NCI-H524 treated with DMSO at 0.1 percent for 48 hours (cell line): Measurements from ENCODE around the gene DPM1.
A peak's percentile ranks its signal among the peaks of the same experiment; 100 is the strongest.
"Not testable (repeated sequence)": the region's sequence is repeated elsewhere in the genome, so short reads cannot be mapped to it uniquely, and the experiment has no call there.

Experiments
- DNase-seq: peaks from one replicate; lab custom pipeline; 2025; lab: John Stamatoyannopoulos, UW

The DPM1 gene

DNA sequence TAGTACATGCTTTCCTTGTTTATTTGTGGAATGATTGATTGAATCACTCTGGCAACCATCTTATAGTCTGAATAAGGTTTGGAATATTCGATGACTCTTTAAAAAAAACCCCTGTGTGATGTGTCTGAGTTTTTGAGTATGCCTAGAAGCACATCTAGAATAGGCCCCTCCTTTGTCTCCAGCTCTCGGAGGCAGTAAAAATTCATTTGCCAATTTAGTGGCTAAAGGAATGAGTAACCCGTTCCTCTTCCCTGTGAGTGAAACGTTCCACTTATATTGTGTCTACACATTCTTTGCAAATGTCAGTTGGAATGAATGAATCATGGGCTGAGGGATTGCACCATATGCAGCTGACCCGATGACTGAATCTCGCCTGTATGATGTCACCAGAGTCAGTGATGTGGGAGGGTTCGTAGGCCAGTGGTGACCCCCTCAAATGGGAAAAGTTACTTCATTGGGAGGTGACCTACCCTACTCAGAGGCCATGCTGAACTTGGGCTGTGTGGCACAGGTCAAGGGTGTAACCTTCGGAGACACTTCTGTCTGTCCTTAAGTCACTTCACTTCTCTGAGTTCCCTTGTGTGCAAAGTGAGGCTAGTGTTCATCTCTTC lies 21.8 kb upstream of the DPM1 start:
- no peak for DNase-seq

- not testable (repeated sequence) for DNase-seq
Measured at GRCh38 chr20:50978533-50978932, 20.2 kb upstream of the DPM1 start.

- no peak for DNase-seq
Measured at GRCh38 chr20:50977066-50978021, 19.0 kb upstream of the DPM1 start.

DNA sequence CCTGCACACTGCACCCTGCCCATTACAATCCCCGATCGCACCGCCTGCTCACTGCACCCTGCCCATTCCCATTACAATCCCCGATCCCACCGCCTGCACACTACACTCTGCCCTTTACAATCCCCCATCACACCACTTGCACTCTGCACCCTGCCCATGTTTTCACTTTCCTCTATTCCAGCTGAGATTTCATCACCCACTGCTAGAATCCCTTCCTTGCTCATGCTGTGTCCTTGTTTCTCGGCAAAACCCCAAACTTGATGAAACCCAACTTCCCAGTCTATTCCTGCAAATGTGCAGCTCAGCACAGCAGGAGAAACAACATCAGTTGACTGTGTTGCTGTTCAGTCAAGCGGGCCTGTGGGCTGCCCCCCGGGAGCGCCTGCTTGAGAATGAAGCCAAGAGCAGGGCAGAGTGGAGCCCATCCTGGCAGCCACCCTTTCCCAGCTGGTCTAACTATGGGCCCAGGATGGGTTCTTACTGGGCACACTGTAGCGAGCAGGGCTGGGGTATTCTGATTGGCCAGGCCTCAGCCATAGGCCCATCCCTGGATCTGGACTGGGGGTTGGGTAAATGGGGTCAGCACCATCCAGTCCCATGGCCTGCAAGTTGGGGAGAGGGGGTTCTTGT lies 17.5 kb upstream of the DPM1 start:
- no peak for DNase-seq

DNA sequence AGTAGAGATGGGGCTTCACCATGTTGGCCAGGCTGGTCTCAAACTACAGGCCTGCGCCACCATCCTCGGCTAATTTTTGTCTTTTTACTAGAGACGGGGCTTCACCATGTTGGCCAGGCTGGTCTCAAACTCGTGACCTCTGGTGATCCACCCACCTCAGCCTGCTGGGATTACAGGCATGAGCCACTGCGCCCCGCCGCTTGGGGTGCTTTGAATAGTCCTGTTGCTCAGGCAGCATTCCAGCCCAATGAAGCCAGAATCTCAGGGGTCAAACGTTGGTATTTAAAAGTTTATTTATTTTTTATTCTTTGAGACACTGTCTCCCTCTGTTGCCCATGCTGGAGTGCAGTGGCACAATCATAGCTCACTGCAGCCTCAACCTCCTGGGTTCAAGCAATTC lies 11.6 kb upstream of the DPM1 start:
- no peak for DNase-seq

GRCh38 chr20:50969435-50969834 lies 11.1 kb upstream of the DPM1 start:
- DNase-seq, result no peak

DNA sequence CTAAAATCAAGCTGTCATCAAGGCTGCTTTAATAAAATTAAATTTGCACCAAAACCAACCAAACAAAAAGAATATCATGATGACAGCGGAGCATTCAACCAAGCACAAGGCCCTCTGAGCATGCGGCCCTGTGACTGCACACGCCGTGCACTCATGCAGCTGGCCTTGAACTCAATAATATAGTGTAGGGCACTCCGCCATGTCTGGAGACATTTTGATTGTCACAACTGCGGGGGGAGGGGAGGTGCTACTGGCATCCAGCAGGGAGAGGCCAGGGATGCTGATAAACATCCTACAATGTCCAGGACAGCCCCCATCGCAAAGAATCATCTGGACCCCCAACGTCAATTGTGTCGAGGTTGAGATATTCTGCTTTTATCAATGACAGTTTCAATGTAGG lies 10.0 kb upstream of the DPM1 start:
- no peak for DNase-seq

- peak; percentile 53 for DNase-seq
Measured at GRCh38 chr20:50967586-50967985, 9.3 kb upstream of the DPM1 start.

DNA sequence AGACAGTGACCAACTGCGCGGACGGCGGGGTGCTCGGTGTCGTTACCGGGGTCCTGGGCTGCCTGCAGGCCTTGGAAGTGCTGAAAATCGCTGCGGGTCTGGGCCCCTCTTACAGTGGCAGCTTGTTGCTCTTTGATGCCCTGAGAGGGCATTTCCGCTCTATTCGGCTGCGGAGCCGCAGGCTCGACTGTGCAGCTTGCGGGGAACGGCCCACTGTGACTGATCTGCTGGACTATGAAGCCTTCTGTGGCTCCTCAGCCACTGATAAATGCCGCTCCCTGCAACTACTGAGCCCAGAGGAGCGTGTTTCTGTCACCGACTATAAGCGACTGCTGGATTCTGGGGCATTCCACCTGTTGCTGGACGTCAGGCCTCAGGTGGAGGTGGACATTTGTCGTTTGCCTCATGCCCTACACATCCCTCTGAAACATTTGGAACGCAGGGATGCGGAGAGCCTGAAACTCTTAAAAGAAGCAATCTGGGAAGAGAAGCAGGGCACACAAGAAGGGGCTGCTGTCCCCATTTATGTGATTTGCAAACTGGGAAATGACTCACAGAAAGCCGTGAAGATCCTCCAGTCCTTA lies 1.3 kb upstream of the DPM1 start:
- DNase-seq, result no peak

DNA sequence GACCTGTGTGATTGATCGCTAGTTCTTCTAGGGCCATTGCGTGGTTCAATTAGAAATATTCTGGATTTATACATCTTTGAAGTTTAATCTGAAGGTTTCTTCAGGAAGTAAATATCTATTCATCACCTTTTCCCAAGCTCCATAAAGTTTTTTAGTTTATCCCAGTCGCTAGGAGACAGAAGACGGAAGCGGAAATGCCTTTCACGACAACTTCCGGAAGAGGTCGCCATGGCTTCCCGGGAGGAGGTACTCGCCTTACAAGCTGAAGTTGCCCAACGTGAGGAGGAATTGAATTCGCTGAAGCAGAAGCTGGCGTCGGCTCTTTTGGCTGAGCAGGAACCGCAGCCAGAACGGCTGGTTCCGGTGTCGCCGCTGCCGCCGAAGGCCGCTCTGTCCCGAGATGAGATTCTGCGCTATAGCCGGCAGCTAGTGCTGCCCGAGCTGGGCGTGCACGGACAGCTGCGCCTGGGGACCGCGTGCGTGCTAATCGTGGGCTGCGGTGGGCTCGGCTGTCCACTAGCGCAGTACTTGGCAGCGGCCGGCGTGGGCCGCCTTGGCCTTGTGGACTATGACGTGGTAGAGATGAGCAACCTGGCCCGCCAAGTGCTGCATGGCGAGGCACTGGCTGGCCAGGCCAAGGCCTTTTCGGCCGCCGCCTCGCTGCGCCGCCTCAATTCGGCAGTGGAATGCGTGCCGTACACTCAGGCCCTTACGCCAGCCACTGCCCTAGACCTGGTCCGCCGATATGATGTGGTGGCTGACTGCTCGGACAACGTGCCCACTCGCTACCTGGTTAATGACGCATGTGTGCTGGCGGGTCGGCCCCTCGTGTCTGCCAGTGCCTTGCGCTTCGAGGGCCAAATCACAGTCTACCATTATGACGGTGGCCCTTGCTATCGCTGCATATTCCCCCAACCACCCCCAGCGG lies 547 bp upstream of the DPM1 start, which contains the start of gene MOCS3:
TSS of gene MOCS3 (plus strand) at position 204 of the 928 bp plus-strand sequence. CDS start at position 229, 25 bp downstream.
- DNase-seq, result peak; percentile 82

DNA sequence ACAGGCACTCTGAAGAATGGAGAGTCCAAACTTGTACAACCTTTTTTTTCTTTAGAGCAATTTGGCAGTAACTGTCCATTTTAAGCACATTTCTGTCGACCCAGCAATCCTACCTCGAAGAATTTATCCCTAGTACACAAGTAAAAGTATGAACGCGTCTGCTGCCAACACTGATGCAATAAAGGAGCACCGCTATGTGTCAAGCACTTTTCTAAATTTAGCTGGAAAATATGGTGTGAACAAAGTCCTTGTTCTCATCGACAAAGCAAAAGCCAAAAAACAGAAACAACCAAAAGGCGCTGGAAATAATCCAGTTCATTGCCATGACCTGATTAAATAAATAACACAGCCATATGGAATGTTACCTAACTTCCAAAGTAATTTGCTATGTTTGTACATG lies 1.1 kb downstream of the DPM1 start:
- DNase-seq, result no peak

- no peak for DNase-seq
Measured at GRCh38 chr20:50953821-50954220, 4.5 kb downstream of the DPM1 start.

DNA sequence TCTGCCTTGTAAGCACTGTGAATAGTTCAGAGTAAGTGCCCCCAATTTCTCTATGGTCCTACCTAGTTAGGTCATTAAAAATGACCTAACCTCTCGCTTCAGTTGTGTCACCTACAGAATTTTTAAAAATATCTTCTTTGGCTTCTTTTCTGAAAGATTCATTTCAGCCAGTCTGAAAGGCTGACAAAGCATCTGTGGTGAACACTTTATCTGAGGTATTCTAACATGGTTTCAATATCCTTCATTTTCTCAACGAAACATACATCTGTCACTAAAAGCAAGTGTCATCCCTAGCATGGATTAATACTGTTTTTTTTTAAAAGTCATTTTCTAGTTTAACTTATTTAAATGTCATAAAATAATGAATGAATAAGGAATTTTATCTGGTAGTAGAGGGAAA lies 5.1 kb downstream of the DPM1 start:
- DNase-seq, result no peak

DNA sequence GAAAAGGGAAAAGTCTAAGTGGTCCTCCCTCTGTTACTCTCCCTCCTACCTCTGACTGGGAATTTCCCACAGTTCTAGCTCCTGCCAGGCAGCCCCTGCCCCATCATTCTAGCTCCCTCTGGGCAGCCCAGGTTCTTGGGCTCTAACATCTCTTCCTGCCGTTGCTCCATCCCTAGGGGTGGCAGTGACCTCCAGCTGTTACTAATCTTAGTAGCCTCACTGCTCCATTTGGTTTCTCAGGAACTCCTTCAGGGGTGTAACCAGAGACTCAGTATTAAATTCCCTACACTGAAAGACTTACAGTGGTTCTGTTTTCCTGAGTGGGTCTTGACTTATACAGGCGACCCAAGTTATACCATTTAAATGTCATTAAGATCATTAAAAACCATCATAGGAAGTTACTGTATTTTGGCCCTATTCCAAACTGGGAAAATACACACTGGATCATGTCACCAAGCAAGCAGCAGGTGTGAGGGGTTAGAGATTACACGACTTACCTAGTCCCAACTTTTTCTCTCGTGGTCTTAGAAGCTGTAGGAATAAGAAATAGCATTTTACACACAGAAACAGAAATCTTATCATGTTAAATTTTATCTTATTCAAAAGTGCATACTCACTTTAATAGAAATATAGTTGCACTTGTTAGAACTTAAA lies 10.1 kb downstream of the DPM1 start:
- no peak for DNase-seq

DNA sequence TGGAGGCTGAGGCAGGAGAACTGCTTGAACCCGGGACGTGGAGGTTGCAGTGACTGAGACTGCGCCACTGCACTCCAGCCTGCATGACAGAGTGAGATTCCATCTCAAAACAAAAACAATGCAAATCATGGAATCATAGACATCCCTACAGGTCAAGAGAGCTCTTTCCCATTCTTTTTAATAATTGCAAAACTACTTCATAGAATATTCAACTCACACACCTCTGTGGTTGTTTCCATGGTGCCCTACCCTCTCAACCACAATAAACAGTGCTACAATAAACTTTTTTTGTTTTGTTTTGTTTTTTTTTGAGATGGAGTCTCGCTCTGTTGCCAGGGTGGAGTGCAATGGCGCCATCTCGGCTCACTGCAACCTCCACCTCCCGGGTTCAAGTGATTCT lies 15.3 kb downstream of the DPM1 start:
- DNase-seq, result no peak

DNA sequence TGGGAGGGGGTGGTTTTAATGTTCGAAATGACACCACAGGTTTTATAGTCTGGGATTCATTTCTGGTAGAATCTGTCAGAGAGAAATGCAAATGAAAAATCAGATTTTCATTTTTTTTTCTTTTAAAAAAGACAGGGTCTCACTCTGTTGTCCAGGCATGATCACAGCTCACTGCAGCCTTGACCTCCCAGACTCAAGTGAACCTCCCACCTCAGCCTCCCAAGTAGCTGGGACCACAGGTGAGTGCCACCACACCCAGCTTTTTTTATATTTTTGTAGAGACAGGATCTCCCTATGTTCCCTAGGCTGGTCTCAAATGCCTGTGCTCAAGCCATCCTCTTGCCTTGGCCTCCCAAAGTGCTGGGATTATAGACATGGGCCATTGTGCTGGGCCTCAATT lies 24.7 kb downstream of the DPM1 start:
- no peak for DNase-seq

DNA sequence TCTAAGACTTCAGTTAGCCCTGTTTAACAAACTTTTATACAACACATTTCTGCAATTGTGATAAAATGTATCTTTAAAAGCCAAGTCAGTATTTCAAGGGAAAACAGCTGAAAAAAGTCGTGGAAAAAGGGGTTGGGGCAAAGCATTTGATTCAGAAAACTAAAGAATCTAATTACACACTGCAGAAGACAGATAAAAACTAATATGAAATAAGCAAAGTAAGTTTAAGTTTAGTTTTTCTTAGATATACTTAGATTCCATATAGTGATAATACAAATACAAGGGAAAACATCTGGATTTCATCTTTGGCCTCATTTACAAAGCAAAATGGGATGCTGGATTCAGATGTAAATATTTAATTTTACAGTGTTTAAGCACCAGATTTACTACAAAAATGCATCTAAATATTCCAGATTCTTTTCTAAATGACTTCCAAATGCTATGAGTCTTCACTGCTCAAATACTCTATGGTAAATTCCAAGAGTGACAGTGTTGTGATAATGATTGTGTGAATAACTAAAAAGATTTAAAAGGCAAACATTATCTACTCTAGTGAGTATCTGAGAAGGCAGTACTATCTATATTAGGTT lies 25.5 kb downstream of the DPM1 start:
- no peak for DNase-seq

GRCh38 chr20:50932016-50932485 lies 26.3 kb downstream of the DPM1 start:
- DNase-seq, result no peak

- peak; percentile 59 for DNase-seq
Measured at GRCh38 chr20:50931306-50932015, 26.9 kb downstream of the DPM1 start, which contains the start of gene ADNP. Gene ADNP, minus strand, starts transcription at chr20:50931437. Its CDS starts 27,441 bp downstream, at chr20:50903996.

DNA sequence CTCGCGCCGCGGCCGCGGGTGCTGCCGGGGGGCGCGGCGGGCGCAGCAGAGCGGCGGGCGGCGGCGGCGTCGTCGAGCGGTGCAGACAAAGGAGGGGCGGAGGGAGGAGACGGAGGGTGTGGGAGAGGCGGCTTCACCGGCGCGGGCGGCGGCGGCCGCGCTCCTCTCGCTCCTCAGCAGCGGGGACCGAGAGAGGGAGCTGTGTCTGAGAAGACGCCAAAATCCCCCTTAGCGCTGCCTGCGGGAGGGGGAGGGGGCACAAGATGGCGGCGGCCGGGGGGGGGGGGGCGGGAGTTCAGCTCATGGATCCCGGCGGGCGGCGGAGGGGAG lies 27.4 kb downstream of the DPM1 start:
- no peak for DNase-seq
